Activated gamma-delta T cell (primary cell): Measurements from ENCODE around the gene WHAMM.
"Not testable (repeated sequence)": the region's sequence is repeated elsewhere in the genome, so short reads cannot be mapped to it uniquely, and the experiment has no call there.

Experiments
- DNase-seq: peaks from one replicate; lab custom pipeline; 2025; lab: John Stamatoyannopoulos, UW

Gene WHAMM

GRCh38 chr15:82865981-82866380 lies 56.6 kb downstream of the WHAMM start:
- not testable (repeated sequence) for DNase-seq

- no peak for DNase-seq
These were observed 61.4 kb downstream of the WHAMM start for GRCh38 chr15:82870727-82871320.

- no peak for DNase-seq
These were observed 61.9 kb downstream of the WHAMM start for GRCh38 chr15:82871358-82871757.

- DNase-seq, result no peak
These were observed 62.5 kb downstream of the WHAMM start for GRCh38 chr15:82871832-82872484.

- DNase-seq, result no peak
These were observed 63.7 kb downstream of the WHAMM start for GRCh38 chr15:82873000-82873680.

GRCh38 chr15:82874267-82874666 lies 64.8 kb downstream of the WHAMM start:
- no peak for DNase-seq

GRCh38 chr15:82874961-82875360 lies 65.5 kb downstream of the WHAMM start:
- no peak for DNase-seq

GRCh38 chr15:82875411-82876003 lies 66.1 kb downstream of the WHAMM start:
- no peak for DNase-seq

GRCh38 chr15:82877825-82878224 lies 68.4 kb downstream of the WHAMM start:
- no peak for DNase-seq

- no peak for DNase-seq
These were observed 68.9 kb downstream of the WHAMM start for GRCh38 chr15:82878325-82878724.

GRCh38 chr15:82880704-82881103 lies 71.3 kb downstream of the WHAMM start:
- DNase-seq, result no peak

GRCh38 chr15:82881747-82882146 lies 72.3 kb downstream of the WHAMM start:
- no peak for DNase-seq

- DNase-seq, result no peak
These were observed 73.0 kb downstream of the WHAMM start for GRCh38 chr15:82882273-82882928.
